Naive thymus-derived CD4-positive, alpha-beta T cell (primary cell): ENCODE measurements around the gene OR52E5. TPM values are rescaled to one million over a fixed set of nuclear protein-coding genes. Genes with fewer than 3 reads are reported as not detected.
A peak's percentile ranks its signal among the peaks of the same experiment; 100 is the strongest.

ENCODE experiments used
- ATAC-seq: fragments of 150-1000 bp; cut with Tn5 transposase; 2 replicates; pipeline ENCODE4 v1.10.0; 2021; ENCODE audit warnings: mild to moderate bottlenecking, moderate library complexity
- CTCF ChIA-PET: fragments of 350-600 bp; sonication (Branson Sonifier 250); formaldehyde crosslinking; loops from one replicate; lab custom pipeline; 2021; ENCODE audit warnings: antibody characterized with exemption; lab: Charles Lee
- POLR2A ChIA-PET: fragments of 350-600 bp; sonication (Branson Sonifier 250); formaldehyde crosslinking; loops from one replicate; lab custom pipeline; 2021; ENCODE audit warnings: antibody characterized with exemption, inconsistent platforms; lab: Charles Lee
- DNase-seq, 9 donors: peaks; one replicate each; pipeline versions ENCODE4 v3.0.0 to v3.0.0-alpha.2; 2020 to 2022; ENCODE audit warnings: mixed read lengths in 1 of 9
- H3K27ac ChIP-seq: one replicate; pipeline ENCODE4 v1.7.0; 2013; ENCODE audit warnings: mild to moderate bottlenecking, low read depth, low read length, moderate library complexity
- H3K27me3 ChIP-seq, 2 donors: one replicate each; pipeline ENCODE4 v1.7.0; 2013; ENCODE audit warnings: low read length in 2 of 2, mild to moderate bottlenecking in 2 of 2, moderate library complexity in 2 of 2; ENCODE audit not compliant: control insufficient read depth in 2 of 2, insufficient read depth in 2 of 2
- H3K36me3 ChIP-seq, 3 experiments: 1 replicate in 2 of 3; 2 replicates in 1 of 3; pipeline ENCODE4 v1.7.0; 2013; ENCODE audit warnings: low read length in 3 of 3, mild to moderate bottlenecking in 3 of 3, moderate library complexity in 1 of 3; ENCODE audit not compliant: insufficient read depth in 3 of 3, control insufficient read depth in 2 of 3
- H3K4me1 ChIP-seq, 2 donors: one replicate each; pipeline ENCODE4 v1.7.0; 2013; ENCODE audit warnings: low read length in 2 of 2, mild to moderate bottlenecking in 2 of 2, moderate library complexity in 1 of 2; ENCODE audit not compliant: control insufficient read depth in 2 of 2, insufficient read depth in 2 of 2
- H3K4me3 ChIP-seq: 2 replicates; pipeline ENCODE4 v1.7.0; 2013; ENCODE audit warnings: mild to moderate bottlenecking, low read length
- H3K9me3 ChIP-seq, 3 experiments: 1 replicate in 2 of 3; 2 replicates in 1 of 3; pipeline ENCODE4 v1.7.0; 2013; ENCODE audit warnings: low read length in 3 of 3; ENCODE audit not compliant: control insufficient read depth in 2 of 3
- H3K27ac Mint-ChIP-seq, 9 donors: one replicate each; pipeline ENCODE4 v1.8.0; 2020 to 2022; ENCODE audit warnings: mixed read lengths in 9 of 9, mild to moderate bottlenecking in 8 of 9, moderate library complexity in 5 of 9, inconsistent platforms in 2 of 9
- H3K27me3 Mint-ChIP-seq, 5 donors: one replicate each; pipeline ENCODE4 v1.8.0; 2021 to 2022; ENCODE audit warnings: mixed read lengths in 5 of 5, mild to moderate bottlenecking in 1 of 5
- H3K36me3 Mint-ChIP-seq, 5 donors: one replicate each; pipeline ENCODE4 v1.8.0; 2020 to 2022; ENCODE audit warnings: mixed read lengths in 5 of 5, mild to moderate bottlenecking in 3 of 5, inconsistent platforms in 1 of 5
- H3K4me1 Mint-ChIP-seq, 7 donors: one replicate each; pipeline ENCODE4 v1.8.0; 2020 to 2022; ENCODE audit warnings: mixed read lengths in 7 of 7, mild to moderate bottlenecking in 3 of 7, inconsistent platforms in 1 of 7
- H3K4me3 Mint-ChIP-seq, 10 donors: one replicate each; pipeline ENCODE4 v1.8.0; 2020 to 2022; ENCODE audit warnings: mild to moderate bottlenecking in 10 of 10, mixed read lengths in 10 of 10, moderate library complexity in 6 of 10, inconsistent platforms in 2 of 10
- H3K9me3 Mint-ChIP-seq, 11 donors: one replicate each; pipeline ENCODE4 v1.8.0; 2020 to 2022; ENCODE audit warnings: mixed read lengths in 11 of 11, mild to moderate bottlenecking in 4 of 11, inconsistent platforms in 1 of 11, moderate library complexity in 1 of 11
- intact Hi-C, 2 donors: fragments of 100-400 bp; cut with micrococcal nuclease; formaldehyde crosslinking; loops; one replicate each; pipeline ENCODE4 v1.15.1; 2023
- polyA plus RNA-seq, 2 donors: library from polyadenylated mRNA; unstranded; fragments of 300-500 nt; fragmentation: Illumina TruSeq; gene quantifications; one replicate each; pipeline ENCODE4 v1.2.3, GENCODE V29; 2021
- total RNA-seq, 6 experiments: library from RNA in 5 of 6; stranded (reverse) in 5 of 6; gene quantifications; 1 replicate in 5 of 6; 2 replicates in 1 of 6; pipeline ENCODE4 v1.2.3 and lab custom pipeline; 2021 to 2026

Gene OR52E5
- total and polyA plus RNA-seq, 7 experiments from 2014 or later = not detected

- Mint-ChIP-seq H3K4me3 (no peak overlapping the region), H3K36me3 (no peaks in the 10 kb centered on the region), H3K27me3 (peaks cover 0 to 10% (median 0%) of the 10 kb centered on the region in 5 donors), H3K27ac (no peak overlapping the region), H3K4me1 (no peaks in the 10 kb centered on the region), H3K9me3 (peaks cover 0 to 45% (median 19%) of the 10 kb centered on the region in 11 donors)
- DNase-seq (no peak), ATAC-seq (no peak)
- no peaks in the 10 kb centered on the region for H3K4me1 ChIP-seq
- ChIA-PET CTCF (no interaction called here), POLR2A (no interaction called here)
- H3K4me3 ChIP-seq = no peak overlapping the region
- no peaks in the 10 kb centered on the region for H3K27me3 ChIP-seq
- intact Hi-C loops = no loop called here
- no peak overlapping the region for H3K27ac ChIP-seq
- no peaks in the 10 kb centered on the region for H3K36me3 ChIP-seq
- H3K9me3 ChIP-seq = no peaks in the 10 kb centered on the region
Observed at GRCh38 chr11:5922749-5923426, 29.9 kb downstream of the OR52E5 start.

DNA sequence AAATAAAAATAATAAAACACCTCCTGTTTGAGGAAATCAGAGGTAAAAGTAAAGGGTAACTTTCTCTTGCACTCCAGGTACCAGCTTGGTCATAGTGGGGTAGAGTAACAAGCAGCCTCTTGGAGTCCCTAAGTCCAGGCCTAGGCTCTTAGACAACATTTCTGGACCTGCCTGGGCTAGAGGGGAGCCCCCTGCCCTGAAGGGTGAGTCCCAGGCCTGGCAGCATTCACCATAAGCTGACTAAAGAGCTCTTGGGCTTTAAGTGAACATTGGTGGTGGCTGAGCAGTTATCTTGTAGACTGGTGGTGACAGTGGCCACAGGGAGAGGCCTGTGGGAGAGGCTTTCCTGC is 30.4 kb downstream of the OR52E5 start:
- Mint-ChIP-seq H3K27me3 (peaks cover 0 to 11% (median 0%) of the 10 kb centered on the region in 5 donors), H3K4me3 (no peak overlapping the region), H3K9me3 (peaks cover 1 to 48% (median 19%) of the 10 kb centered on the region in 11 donors), H3K27ac (no peak overlapping the region), H3K36me3 (no peaks in the 10 kb centered on the region), H3K4me1 (no peaks in the 10 kb centered on the region)
- no peak overlapping the region for H3K27ac ChIP-seq
- no peaks in the 10 kb centered on the region for H3K36me3 ChIP-seq
- DNase-seq = no peak
- intact Hi-C loops = no loop called here
- H3K4me3 ChIP-seq = no peak overlapping the region
- CTCF ChIA-PET = no interaction called here
- POLR2A ChIA-PET = no interaction called here
- ATAC-seq = no peak
- H3K27me3 ChIP-seq = no peaks in the 10 kb centered on the region
- no peaks in the 10 kb centered on the region for H3K4me1 ChIP-seq
- H3K9me3 ChIP-seq = no peaks in the 10 kb centered on the region

DNA sequence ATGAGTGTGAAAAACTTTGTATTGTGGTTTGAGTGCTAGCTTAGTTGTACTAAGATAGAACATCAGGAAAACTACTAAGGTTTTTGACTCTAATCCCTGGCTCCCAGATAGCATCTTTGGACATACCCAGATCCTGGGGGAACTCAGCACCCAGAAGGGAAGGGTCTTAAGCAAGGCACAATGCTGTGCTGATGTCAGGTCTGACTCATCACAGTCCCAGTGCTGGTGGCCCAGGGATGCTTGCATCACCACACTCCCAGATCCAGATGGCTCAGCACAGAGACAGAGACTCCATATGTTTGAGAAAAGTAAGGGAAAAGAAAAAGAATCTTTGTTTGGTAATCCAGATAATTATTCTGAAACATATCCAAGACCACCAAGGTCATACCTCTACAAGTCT is 30.8 kb downstream of the OR52E5 start:
- CTCF ChIA-PET = no interaction called here
- no peak for ATAC-seq
- intact Hi-C loops = no loop called here

DNA sequence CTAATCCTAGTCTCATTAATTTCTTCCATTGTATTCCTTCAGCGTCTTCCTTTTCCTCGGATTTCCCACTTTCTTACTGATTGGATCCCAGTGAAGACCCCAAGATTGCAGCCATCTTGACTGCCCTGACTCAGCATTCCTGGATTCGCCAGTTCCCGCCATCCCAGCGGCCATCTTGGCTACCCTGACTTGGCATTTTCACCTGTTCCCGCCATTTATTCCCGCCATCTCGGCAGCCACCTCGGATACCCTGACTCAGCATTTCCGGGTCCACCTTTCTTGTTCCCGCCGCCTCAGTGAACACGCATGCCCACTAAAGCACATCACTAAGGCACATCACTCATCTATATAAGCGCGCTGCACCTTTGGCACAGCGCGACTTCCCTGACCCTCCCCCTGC is 35.3 kb downstream of the OR52E5 start:
- H3K27ac Mint-ChIP-seq = no peak overlapping the region
- H3K4me1 ChIP-seq = no peaks in the 10 kb centered on the region
- no peak for DNase-seq

More for the DNA sequence above, 30.8 kb downstream of the OR52E5 start:
- H3K27me3 Mint-ChIP-seq = peaks cover 0 to 10% (median 0%) of the 10 kb centered on the region in 5 donors
- Histone ChIP-seq H3K9me3 (no peaks in the 10 kb centered on the region), H3K4me1 (no peaks in the 10 kb centered on the region), H3K36me3 (no peaks in the 10 kb centered on the region), H3K27ac (no peak overlapping the region), H3K27me3 (no peaks in the 10 kb centered on the region), H3K4me3 (no peak overlapping the region)
- POLR2A ChIA-PET = no interaction called here
- H3K9me3 Mint-ChIP-seq = peaks cover 3 to 46% (median 19%) of the 10 kb centered on the region in 11 donors
- H3K4me1 Mint-ChIP-seq = no peaks in the 10 kb centered on the region
- H3K27ac Mint-ChIP-seq = no peak overlapping the region
- H3K36me3 Mint-ChIP-seq = no peaks in the 10 kb centered on the region
- DNase-seq = no peak
- H3K4me3 Mint-ChIP-seq = no peak overlapping the region

GRCh38 chr11:5928811-5929210 is 35.8 kb downstream of the OR52E5 start:
- Mint-ChIP-seq H3K4me1 (no peaks in the 10 kb centered on the region), H3K9me3 (peaks cover 6 to 42% (median 20%) of the 10 kb centered on the region in 11 donors), H3K36me3 (no peaks in the 10 kb centered on the region), H3K27ac (peak overlapping the region in 1 of 9 donors; percentile 66), H3K27me3 (peaks cover 0 to 29% (median 0%) of the 10 kb centered on the region in 5 donors), H3K4me3 (no peak overlapping the region)
- Histone ChIP-seq H3K36me3 (no peaks in the 10 kb centered on the region), H3K9me3 (no peaks in the 10 kb centered on the region), H3K27ac (no peak overlapping the region), H3K4me3 (no peak overlapping the region), H3K4me1 (no peaks in the 10 kb centered on the region), H3K27me3 (no peaks in the 10 kb centered on the region)
- intact Hi-C loops = no loop called here
- ChIA-PET POLR2A (no interaction called here), CTCF (no interaction called here)
- no peak for ATAC-seq
- DNase-seq = no peak

More for the DNA sequence above, 35.3 kb downstream of the OR52E5 start:
- Histone ChIP-seq H3K36me3 (no peaks in the 10 kb centered on the region), H3K9me3 (no peaks in the 10 kb centered on the region), H3K27me3 (no peaks in the 10 kb centered on the region), H3K4me3 (no peak overlapping the region), H3K27ac (no peak overlapping the region)
- intact Hi-C loops = no loop called here
- Mint-ChIP-seq H3K27me3 (peaks cover 0 to 25% (median 0%) of the 10 kb centered on the region in 5 donors), H3K9me3 (peaks cover 6 to 46% (median 20%) of the 10 kb centered on the region in 11 donors), H3K4me1 (no peaks in the 10 kb centered on the region), H3K4me3 (no peak overlapping the region), H3K36me3 (no peaks in the 10 kb centered on the region)
- POLR2A ChIA-PET = no interaction called here
- CTCF ChIA-PET = no interaction called here
- no peak for ATAC-seq

GRCh38 chr11:5929571-5930368 is 36.8 kb downstream of the OR52E5 start:
- Histone ChIP-seq H3K36me3 (no peaks in the 10 kb centered on the region), H3K27ac (no peak overlapping the region), H3K4me1 (no peaks in the 10 kb centered on the region), H3K27me3 (no peaks in the 10 kb centered on the region), H3K4me3 (no peak overlapping the region), H3K9me3 (no peaks in the 10 kb centered on the region)
- peaks cover 0 to 29% (median 0%) of the 10 kb centered on the region in 5 donors for H3K27me3 Mint-ChIP-seq
- CTCF ChIA-PET = no interaction called here
- H3K27ac Mint-ChIP-seq = no peak overlapping the region
- no peaks in the 10 kb centered on the region for H3K36me3 Mint-ChIP-seq
- no peak for DNase-seq
- intact Hi-C loops = no loop called here
- H3K9me3 Mint-ChIP-seq = peaks cover 4 to 40% (median 17%) of the 10 kb centered on the region in 11 donors
- no peak for ATAC-seq
- POLR2A ChIA-PET = no interaction called here
- H3K4me3 Mint-ChIP-seq = no peak overlapping the region
- H3K4me1 Mint-ChIP-seq = no peaks in the 10 kb centered on the region
